ENCODE measurements around the gene MEGF11.

DNA sequence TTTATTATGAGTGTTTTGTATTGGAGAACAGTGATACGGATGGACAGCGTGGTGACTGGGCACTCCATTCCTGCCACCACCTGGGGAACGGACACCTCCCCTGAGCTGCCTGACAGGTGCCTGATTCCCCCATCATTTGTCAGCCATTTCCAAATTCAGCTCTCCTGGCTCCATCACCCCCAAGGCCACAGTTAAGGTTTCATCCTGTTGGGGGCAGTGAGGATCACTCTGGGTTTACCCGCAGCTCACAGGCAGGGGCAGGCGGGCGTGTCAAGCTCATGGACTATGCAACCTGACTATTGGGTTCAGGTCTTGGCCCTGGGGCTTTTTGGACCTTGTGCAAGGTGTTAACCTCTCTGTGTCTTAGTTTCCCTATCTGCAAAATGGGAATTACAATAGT, 307.9 kb downstream of the MEGF11 start:
- TF ChIP-seq CTCF (IDR thresholded peaks at IDR 0.05 in 2 of 3, conservative IDR thresholded peaks at IDR 0.05 in 1 of 3; ENCODE audit: borderline replicate concordance in 1 of 3, insufficient read depth in 1 of 3, low read depth in 2 of 3, low read length in 2 of 3): peak; percentile 16 to 39 (median 33); a peak in 4 of 6 replicates
- no peak for TF ChIP-seq POLR2A (IDR thresholded peaks at IDR 0.05; ENCODE audit: borderline replicate concordance, extremely low read depth, insufficient read depth, insufficient read length)
- TF ChIP-seq JUND (IDR thresholded peaks at IDR 0.05): no peak
- TF ChIP-seq REST (IDR thresholded peaks at IDR 0.05; ENCODE audit: low read depth): no peak
- no peak for TF ChIP-seq YY1 (IDR thresholded peaks at IDR 0.05; ENCODE audit: extremely low read depth, insufficient replicate concordance, low read depth, low read length)
- no peak for TF ChIP-seq ZFX (IDR thresholded peaks at IDR 0.05)
- TF ChIP-seq, protein P1, sequence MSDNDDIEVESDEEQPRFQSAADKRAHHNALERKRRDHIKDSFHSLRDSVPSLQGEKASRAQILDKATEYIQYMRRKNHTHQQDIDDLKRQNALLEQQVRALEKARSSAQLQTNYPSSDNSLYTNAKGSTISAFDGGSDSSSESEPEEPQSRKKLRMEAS (IDR thresholded peaks at IDR 0.05): no peak
- no peak for TF ChIP-seq POLR2AphosphoS5 (IDR thresholded peaks at IDR 0.05; ENCODE audit: low read depth, low read length)
- TF ChIP-seq EZH2 (IDR thresholded peaks at IDR 0.05): no peak
